Measurements from ENCODE around the gene TGFBR3. TPM values are rescaled to one million over a fixed set of nuclear protein-coding genes. Genes with fewer than 3 reads are reported as not detected.

Gene TGFBR3
- total and polyA plus RNA-seq, 2 of the 4 experiments (the other 2 are of a cell fraction): 3.0 to 11.3 TPM

- dilution Hi-C loops (cut with HindIII; ENCODE audit: low sequenced_read_pairs, unreplicated experiment): no loop called here
- 42% methylated on average over 2 of the region's 8 CpGs; no CpG with 5 or more reads in 1 of the 2 experiments for WGBS, 2 experiments (ENCODE audit: extremely low coverage in 2 of 2, insufficient read length in 1 of 2)
- no peak overlapping the region for H3K4me2 ChIP-seq (ENCODE audit: low read depth, low read length)
- no peak for TF ChIP-seq POLR2A (IDR thresholded peaks at IDR 0.05; ENCODE audit: low read depth, low read length)
- no peak for TF ChIP-seq RAD21 (IDR thresholded peaks at IDR 0.05; ENCODE audit: low read length)
- TF ChIP-seq RCOR1 (IDR thresholded peaks at IDR 0.05; ENCODE audit: insufficient replicate concordance, low read length): no peak
- no peak for TF ChIP-seq MAFK (IDR thresholded peaks at IDR 0.05; ENCODE audit: low read depth, low read length)
- TF ChIP-seq ELK1 (IDR thresholded peaks at IDR 0.05; ENCODE audit: borderline replicate concordance, low read depth, low read length): no peak
- TF ChIP-seq CHD1 (IDR thresholded peaks at IDR 0.05; ENCODE audit: low read depth, low read length): no peak
- TF ChIP-seq SMC3 (IDR thresholded peaks at IDR 0.05; ENCODE audit: low read depth, low read length): no peak
- no peak for TF ChIP-seq NFE2L2 (IDR thresholded peaks at IDR 0.05; ENCODE audit: low read depth, low read length)
- no peak for TF ChIP-seq RFX5 (IDR thresholded peaks at IDR 0.05; ENCODE audit: low read depth, low read length)
- TF ChIP-seq CEBPB (IDR thresholded peaks at IDR 0.05; ENCODE audit: low read depth, low read length): no peak
- TF ChIP-seq CTCF (conservative IDR thresholded peaks at IDR 0.05; ENCODE audit: low read depth, low read length): no peak
- no peak for TF ChIP-seq MXI1 (IDR thresholded peaks at IDR 0.05; ENCODE audit: borderline replicate concordance, low read depth, low read length)
- TF ChIP-seq MAZ (IDR thresholded peaks at IDR 0.05; ENCODE audit: borderline replicate concordance, low read depth, low read length): no peak
- no peak for TF ChIP-seq FOS (IDR thresholded peaks at IDR 0.05; ENCODE audit: low read depth, low read length)
- TF ChIP-seq BHLHE40 (IDR thresholded peaks at IDR 0.05; ENCODE audit: low read depth, low read length): no peak
- no peak for TF ChIP-seq USF2 (IDR thresholded peaks at IDR 0.05; ENCODE audit: low read depth, low read length)
- H2BK15ac ChIP-seq (ENCODE audit: low read depth, low read length): no peak overlapping the region
- no peak overlapping the region for H2BK20ac ChIP-seq (ENCODE audit: low read depth, low read length)
- no peaks in the 10 kb centered on the region for H4K20me1 ChIP-seq (ENCODE audit: insufficient read depth, low read length)
- H4K5ac ChIP-seq (ENCODE audit: low read depth, low read length): no peak overlapping the region
- H3K14ac ChIP-seq (replicated peaks; ENCODE audit: low read depth, low read length): no peak overlapping the region
- ChIA-PET CTCF (interaction anchor here (0.5 to 1.2 kb wide), 3 partner anchors 16 to 45 kb away, joined by 3 read pairs; no protein-coding TSS in a partner anchor), POLR2A (ENCODE audit: unreplicated experiment) (no interaction called here)
- no peaks in the 10 kb centered on the region for H3K9me3 ChIP-seq (ENCODE audit: control insufficient read depth, insufficient read depth, low read length)
- ATAC-seq (ENCODE audit: low read depth): no peak
- no peak overlapping the region for H3K23ac ChIP-seq (ENCODE audit: low read depth, low read length)
- no peak overlapping the region for H2AK9ac ChIP-seq (replicated peaks; ENCODE audit: low read depth, low read length, poor library complexity)
- no peak overlapping the region for H3K4me3 ChIP-seq (ENCODE audit: insufficient read depth, low read depth, low read length)
- H3K27me3 ChIP-seq (ENCODE audit: control insufficient read depth, insufficient read depth, low read length): 0 out of 2 replicates have a peak, but pooled peaks cover 2% of the 10 kb centered on the region
- H4K91ac ChIP-seq (ENCODE audit: insufficient read depth, low read depth, low read length): no peak overlapping the region
- H3K9ac ChIP-seq (ENCODE audit: low read depth, low read length): no peak overlapping the region
- peaks cover 2 to 13% of the 10 kb centered on the region in 2 experiments; a peak in 2 of 4 replicates for H3K79me1 ChIP-seq (ENCODE audit: low read depth in 1 of 2, low read length in 2 of 2)
- no TSS peak for BruUV-seq (replicated peaks)
- H2BK5ac ChIP-seq (ENCODE audit: low read depth, low read length, poor library complexity, severe bottlenecking): no peak overlapping the region
- no peak overlapping the region for H2AK5ac ChIP-seq (ENCODE audit: low read depth, low read length)
- DNase-seq: no peak
- H3K18ac ChIP-seq (ENCODE audit: low read depth, low read length): no peak overlapping the region
- no peak overlapping the region for H3K27ac ChIP-seq (ENCODE audit: insufficient read depth, low read length)
- H2AFZ ChIP-seq (replicated peaks; ENCODE audit: low read length, poor library complexity): no peak overlapping the region
- in situ Hi-C loops (cut with MboI; ENCODE audit: low sequenced_read_pairs): no loop called here
- H3K36me3 ChIP-seq (ENCODE audit: control insufficient read depth, insufficient read depth, low read length): no peaks in the 10 kb centered on the region
- no peak overlapping the region for H4K8ac ChIP-seq (ENCODE audit: low read depth in 2 of 2, low read length in 2 of 2)
- no peak overlapping the region for H3K56ac ChIP-seq (ENCODE audit: extremely low read depth, insufficient read depth, low read length)
- no peak overlapping the region for H2BK120ac ChIP-seq (ENCODE audit: low read depth, low read length)
- H3K4me1 ChIP-seq (ENCODE audit: control insufficient read depth, insufficient read depth, low read length): peaks cover 13% of the 10 kb centered on the region; the same call in 1 of the 2 replicates
- H3K4ac ChIP-seq (ENCODE audit: low read depth, low read length): no peak overlapping the region
- intact Hi-C loops (cut with micrococcal nuclease): no loop called here
- H3K9me1 ChIP-seq (ENCODE audit: insufficient read depth, low read length): peaks cover 4% of the 10 kb centered on the region; the same call in 1 of the 2 replicates
These were observed 79.7 kb downstream of the TGFBR3 start for GRCh38 chr1:91806181-91806768.
